Esophagus muscularis mucosa (tissue), 3 donors: Measurements from ENCODE around the gene RHBDL1.

Experiments
- POLR2AphosphoS5 ChIP-seq, 2 donors: sonication (generic); formaldehyde crosslinking; IDR thresholded peaks; one replicate each; pipeline ENCODE4 v1.6.1; 2017; ENCODE audit warnings: antibody characterized with exemption in 2 of 2
- TF ChIP-seq, protein P1 (sequence below), 3 experiments: fragments of 200-600 bp in 2 of 3; fragments of 450-650 bp in 1 of 3; sonication (generic) in 2 of 3; IDR thresholded peaks; one replicate each; pipeline ENCODE4 v1.5.1; 2017 to 2019; ENCODE audit warnings: antibody characterized with exemption in 3 of 3, mild to moderate bottlenecking in 2 of 3, moderate library complexity in 1 of 3

DNA sequence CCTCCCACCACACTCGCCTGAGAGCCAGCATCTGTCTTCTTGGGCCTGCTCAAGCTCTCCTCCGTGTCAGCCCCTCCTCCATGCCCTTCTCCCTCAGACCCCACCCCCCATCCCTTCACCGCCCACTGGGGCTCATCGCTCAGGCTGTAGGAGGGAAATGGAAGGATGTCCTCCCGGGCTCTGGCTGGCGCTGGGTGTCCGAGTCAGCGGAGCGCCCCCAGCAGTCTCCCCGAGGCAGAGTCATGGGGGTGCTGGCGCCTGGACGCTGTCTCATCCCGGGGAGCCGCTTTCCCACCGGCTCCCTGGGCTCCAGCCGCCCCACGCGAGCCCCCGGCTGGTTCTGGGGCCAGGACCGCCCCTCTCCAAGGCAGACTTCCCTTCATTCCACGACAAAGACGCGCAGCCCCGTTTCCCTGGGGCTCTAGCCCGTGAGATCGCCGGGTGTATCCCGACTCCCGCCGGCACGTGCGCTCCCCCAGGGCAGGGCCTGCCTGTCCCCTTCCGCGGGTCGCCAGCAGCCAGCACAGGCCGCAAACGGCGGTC lies 45.0 kb downstream of the RHBDL1 start:
- TF ChIP-seq, protein P1, sequence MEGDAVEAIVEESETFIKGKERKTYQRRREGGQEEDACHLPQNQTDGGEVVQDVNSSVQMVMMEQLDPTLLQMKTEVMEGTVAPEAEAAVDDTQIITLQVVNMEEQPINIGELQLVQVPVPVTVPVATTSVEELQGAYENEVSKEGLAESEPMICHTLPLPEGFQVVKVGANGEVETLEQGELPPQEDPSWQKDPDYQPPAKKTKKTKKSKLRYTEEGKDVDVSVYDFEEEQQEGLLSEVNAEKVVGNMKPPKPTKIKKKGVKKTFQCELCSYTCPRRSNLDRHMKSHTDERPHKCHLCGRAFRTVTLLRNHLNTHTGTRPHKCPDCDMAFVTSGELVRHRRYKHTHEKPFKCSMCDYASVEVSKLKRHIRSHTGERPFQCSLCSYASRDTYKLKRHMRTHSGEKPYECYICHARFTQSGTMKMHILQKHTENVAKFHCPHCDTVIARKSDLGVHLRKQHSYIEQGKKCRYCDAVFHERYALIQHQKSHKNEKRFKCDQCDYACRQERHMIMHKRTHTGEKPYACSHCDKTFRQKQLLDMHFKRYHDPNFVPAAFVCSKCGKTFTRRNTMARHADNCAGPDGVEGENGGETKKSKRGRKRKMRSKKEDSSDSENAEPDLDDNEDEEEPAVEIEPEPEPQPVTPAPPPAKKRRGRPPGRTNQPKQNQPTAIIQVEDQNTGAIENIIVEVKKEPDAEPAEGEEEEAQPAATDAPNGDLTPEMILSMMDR (IDR thresholded peaks at IDR 0.05): no peak
- TF ChIP-seq POLR2AphosphoS5 (IDR thresholded peaks at IDR 0.05): no peak
